PFSK-1 (cell line): Measurements from ENCODE around the gene ACP3.

Source experiments
- FOXP2 ChIP-seq: optimal IDR thresholded peaks from 2 replicates; pipeline ENCODE3; 2011; ENCODE audit warnings: borderline replicate concordance, control low read depth, inconsistent platforms; ENCODE audit not compliant: insufficient read depth; ENCODE audit errors: extremely low read length, extremely low read depth
- POLR2AphosphoS5 ChIP-seq: IDR thresholded peaks from 2 replicates; pipeline ENCODE4 v1.6.1; 2012; ENCODE audit warnings: low read depth, mild to moderate bottlenecking, control low read depth, low read length, moderate library complexity
- REST ChIP-seq, 2 experiments: IDR thresholded peaks; 2 replicates each; pipeline versions ENCODE4 v1.6.1 to v1.8.0; 2011 to 2012; ENCODE audit warnings: low read depth in 2 of 2, low read length in 2 of 2, control low read depth in 1 of 2, inconsistent platforms in 1 of 2, mild to moderate bottlenecking in 1 of 2, moderate library complexity in 1 of 2; ENCODE audit not compliant: insufficient read depth in 1 of 2
- SIN3A ChIP-seq: IDR thresholded peaks from 2 replicates; pipeline ENCODE4 v1.6.1; 2012; ENCODE audit warnings: mild to moderate bottlenecking, low read length, moderate library complexity, borderline replicate concordance; ENCODE audit not compliant: insufficient read depth
- TAF1 ChIP-seq: IDR thresholded peaks from 2 replicates; pipeline ENCODE4 v1.6.1; 2012; ENCODE audit warnings: low read length, control low read depth, borderline replicate concordance; ENCODE audit not compliant: insufficient read depth

Gene ACP3

GRCh38 chr3:132318451-132318850 lies 1.2 kb downstream of the ACP3 start:
- TF ChIP-seq TAF1 (no peak), SIN3A (no peak), REST (IDR thresholded peaks at IDR 0.05; ENCODE audit: insufficient read depth in 1 of 2, low read depth in 2 of 2, low read length in 2 of 2) (no peak), FOXP2 (no peak), POLR2AphosphoS5 (no peak)

GRCh38 chr3:132321304-132321703 lies 4.1 kb downstream of the ACP3 start:
- TF ChIP-seq TAF1 = no peak
- no peak for TF ChIP-seq FOXP2
- TF ChIP-seq REST (IDR thresholded peaks at IDR 0.05; ENCODE audit: insufficient read depth in 1 of 2, low read depth in 2 of 2, low read length in 2 of 2) = no peak

GRCh38 chr3:132325103-132325606 lies 7.9 kb downstream of the ACP3 start:
- TF ChIP-seq TAF1 (no peak), FOXP2 (no peak), REST (IDR thresholded peaks at IDR 0.05; ENCODE audit: insufficient read depth in 1 of 2, low read depth in 2 of 2, low read length in 2 of 2) (no peak), POLR2AphosphoS5 (no peak), SIN3A (no peak)

- TF ChIP-seq SIN3A (no peak), REST (IDR thresholded peaks at IDR 0.05; ENCODE audit: insufficient read depth in 1 of 2, low read depth in 2 of 2, low read length in 2 of 2) (no peak), POLR2AphosphoS5 (no peak), TAF1 (no peak), FOXP2 (no peak)
Observed at GRCh38 chr3:132325634-132326033, 8.4 kb downstream of the ACP3 start.

- TF ChIP-seq FOXP2 = no peak
- no peak for TF ChIP-seq REST (IDR thresholded peaks at IDR 0.05; ENCODE audit: insufficient read depth in 1 of 2, low read depth in 2 of 2, low read length in 2 of 2)
- no peak for TF ChIP-seq POLR2AphosphoS5
- no peak for TF ChIP-seq SIN3A
- no peak for TF ChIP-seq TAF1
Observed at GRCh38 chr3:132326251-132326650, 9.0 kb downstream of the ACP3 start.
